ENCODE data around the gene CDC20B.
"Not testable (repeated sequence)": the region's sequence is repeated elsewhere in the genome, so short reads cannot be mapped to it uniquely, and the experiment has no call there.

CDC20B gene

DNA sequence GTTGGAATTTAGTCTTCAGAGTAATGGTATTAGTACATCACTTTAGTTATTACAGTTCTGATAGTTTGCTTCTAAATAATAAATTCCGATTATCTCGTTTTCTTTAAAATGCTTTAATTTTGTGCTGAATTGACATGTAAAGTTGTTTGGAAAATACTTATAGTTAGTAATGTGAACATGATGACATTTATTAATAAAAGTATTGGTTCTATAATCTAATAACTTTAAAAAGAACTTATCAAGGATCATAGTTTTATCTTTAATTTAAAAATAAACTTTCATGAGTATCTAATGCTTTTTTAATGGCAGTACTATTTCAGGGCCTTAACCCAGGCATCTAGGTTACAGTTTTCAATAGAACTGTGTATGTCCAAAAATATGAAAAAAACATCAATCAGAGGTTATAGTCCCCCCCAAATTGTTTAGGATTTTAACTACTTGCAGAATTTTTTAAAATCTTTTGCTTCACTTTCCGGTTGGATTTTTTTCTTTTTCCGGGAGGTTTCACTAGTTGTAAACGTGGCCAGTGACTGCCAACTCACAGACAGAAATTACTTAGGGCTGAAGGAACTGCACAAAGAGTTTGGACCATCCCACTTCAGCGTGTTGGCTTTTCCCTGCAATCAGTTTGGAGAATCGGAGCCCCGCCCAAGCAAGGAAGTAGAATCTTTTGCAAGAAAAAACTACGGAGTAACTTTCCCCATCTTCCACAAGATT lies 12.3 kb downstream of the CDC20B start:
- no peak for DNase-seq

- no peak for DNase-seq
Observed at GRCh38 chr5:55159763-55160492, 13.0 kb downstream of the CDC20B start, which contains the start of gene GPX8. GPX8 (plus strand) TSS chr5:55160171; CDS start chr5:55160193, 22 bp downstream.

DNA sequence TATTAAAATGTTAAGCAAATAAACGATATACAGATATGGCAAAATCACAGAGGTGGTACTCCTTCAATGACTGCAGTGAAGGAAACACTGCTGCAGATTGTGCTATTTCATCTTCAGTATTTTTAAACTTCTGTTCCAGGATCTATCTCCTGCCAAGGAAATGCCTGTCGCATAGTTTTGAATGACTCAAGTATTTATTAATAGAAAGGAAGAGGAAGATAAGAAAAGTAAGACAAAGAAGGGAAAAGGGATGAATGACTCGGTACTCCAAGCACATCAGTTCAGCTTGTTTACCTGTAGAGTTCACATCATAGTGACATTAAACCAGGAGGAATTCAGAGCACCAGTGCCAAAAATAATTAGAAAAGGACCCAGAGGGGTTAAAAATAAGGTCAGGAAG lies 18.1 kb downstream of the CDC20B start:
- no peak for DNase-seq

DNA sequence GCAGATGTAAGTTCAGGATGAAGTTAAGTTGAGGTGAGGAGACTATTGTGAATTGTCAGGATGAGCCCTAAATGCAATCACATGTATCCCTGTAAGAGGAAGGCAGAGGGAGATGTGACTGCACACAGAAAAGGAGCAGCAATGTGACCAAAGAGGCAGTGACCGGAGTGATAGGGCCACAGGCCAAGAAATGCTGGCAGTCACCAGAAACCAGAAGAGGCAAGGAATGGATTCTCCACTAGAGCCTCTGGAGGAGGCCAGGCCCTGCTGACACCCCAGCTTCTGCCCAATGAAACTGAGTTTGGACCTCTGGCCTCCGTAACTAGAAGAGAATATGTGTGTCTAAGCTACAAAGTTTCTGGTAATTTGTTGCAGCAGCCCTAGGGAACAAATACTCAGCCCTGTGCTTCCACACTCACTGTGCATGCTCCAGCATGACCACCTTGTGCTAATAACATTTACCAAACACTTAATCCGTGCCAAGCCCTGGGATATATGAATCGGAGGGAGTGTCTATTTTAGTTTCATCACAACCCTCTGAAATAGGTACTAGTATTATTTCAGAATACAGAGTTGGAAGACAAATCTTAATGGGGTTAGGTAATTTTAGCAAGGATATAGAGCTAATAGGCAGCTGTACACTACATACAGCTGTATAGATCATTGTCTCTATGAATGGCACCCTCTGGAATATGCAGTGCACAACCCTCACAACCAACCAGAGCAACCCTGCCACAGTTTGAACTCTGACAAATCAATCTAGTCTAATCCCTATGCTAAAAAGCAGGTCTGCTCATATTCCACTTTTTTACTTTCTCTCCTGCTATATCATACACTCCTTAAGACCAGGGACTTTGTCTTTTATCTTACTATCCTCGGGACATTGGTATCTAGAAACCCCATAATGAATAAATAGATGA lies 20.8 kb downstream of the CDC20B start:
- DNase-seq: no peak

- no peak for DNase-seq
Observed at GRCh38 chr5:55149308-55149795, 23.6 kb downstream of the CDC20B start.

- peak in 46 of 56 donors; percentile 1 to 79 (median 26) for DNase-seq
Observed at GRCh38 chr5:55146543-55147151, 26.3 kb downstream of the CDC20B start.

DNA sequence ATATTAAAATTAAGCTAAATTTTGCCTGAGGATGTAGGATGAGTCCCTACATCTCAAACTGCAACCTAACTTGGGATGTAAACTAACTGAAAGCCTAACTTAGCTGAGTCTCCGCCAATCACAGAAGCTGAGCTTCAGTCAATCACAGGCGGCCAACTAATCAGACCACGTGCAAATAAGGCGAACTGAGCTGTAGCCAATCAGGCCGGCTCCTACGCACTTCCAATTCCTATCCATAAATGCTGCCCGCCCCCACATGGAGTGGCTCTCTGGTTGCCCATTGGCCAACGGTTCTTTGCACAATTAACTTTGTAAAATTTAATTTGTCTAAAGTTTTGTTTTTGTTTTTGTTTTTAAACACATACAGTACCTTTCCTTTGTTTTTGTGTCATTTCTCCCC lies 26.9 kb downstream of the CDC20B start:
- no peak for DNase-seq

GRCh38 chr5:55143624-55144023 lies 29.4 kb downstream of the CDC20B start:
- no peak for DNase-seq

GRCh38 chr5:55141945-55142690 lies 30.9 kb downstream of the CDC20B start:
- no peak for DNase-seq

GRCh38 chr5:55140908-55141665 lies 31.9 kb downstream of the CDC20B start:
- DNase-seq: no peak

- no peak for DNase-seq
Observed at GRCh38 chr5:55136521-55136920, 36.5 kb downstream of the CDC20B start.

- DNase-seq: no peak
Observed at GRCh38 chr5:55134053-55134722, 38.8 kb downstream of the CDC20B start.

- no peak for DNase-seq
Observed at GRCh38 chr5:55123365-55123764, 49.6 kb downstream of the CDC20B start.

DNA sequence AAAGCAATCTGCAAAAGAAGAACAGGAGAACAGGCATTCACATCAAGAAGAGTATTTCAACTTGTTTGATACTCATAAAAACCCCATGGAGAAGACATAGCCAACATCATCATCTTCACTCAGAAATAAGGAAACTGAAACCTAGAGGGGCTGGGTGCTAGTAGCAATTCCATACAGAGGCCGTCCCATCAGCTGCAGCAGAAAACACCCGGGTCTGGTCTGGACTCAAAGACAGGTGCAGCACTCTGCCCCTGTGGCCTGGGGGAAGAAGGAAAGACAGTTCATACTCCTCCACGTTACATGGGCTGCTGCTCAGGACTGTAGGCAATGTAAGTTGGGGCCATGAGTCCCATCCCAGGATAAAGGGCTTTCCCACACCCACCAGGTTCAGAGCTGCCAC lies 58.9 kb downstream of the CDC20B start:
- DNase-seq: no peak

DNA sequence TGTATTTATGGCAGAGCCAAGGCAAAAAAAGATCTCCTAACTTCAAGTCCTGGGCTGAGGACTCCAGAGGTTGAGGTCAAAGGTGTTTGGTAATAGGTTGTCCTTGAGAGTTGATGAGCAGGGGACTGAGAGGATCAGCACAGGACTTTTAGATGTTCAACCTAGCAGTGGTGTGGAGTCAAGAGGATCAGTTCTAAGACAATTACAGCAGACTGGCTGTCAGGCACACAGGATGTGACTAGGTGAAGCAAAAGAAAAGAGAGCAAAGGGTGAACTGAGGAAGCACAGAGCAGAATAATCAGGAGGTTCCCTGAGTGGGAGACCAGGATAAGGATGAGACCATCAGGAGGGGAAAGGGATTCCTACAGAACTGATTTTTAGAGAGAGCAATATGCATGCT lies 59.6 kb downstream of the CDC20B start:
- DNase-seq: no peak

- DNase-seq: no peak
Observed at GRCh38 chr5:55110217-55110616, 62.8 kb downstream of the CDC20B start.

DNA sequence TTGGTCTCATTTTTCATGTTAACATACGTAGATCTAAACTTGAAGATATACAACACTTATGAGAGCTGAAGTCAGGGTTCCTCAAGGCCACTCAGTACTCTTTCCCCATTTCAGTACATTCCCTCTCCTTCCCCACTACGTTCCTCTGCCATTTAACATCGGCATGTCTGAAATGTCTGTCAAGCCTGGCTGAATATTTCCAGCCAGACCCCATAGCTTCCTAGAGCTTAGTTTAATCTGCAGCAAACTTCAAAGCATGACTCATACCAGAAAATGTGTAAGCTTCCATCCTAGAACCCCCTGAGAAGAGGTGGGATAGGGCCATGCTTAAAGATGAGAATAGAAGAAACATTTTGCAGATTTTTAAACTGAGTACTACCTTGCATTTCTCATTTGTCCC lies 64.3 kb downstream of the CDC20B start:
- no peak for DNase-seq

GRCh38 chr5:55105976-55106375 lies 67.0 kb downstream of the CDC20B start:
- not testable (repeated sequence) for DNase-seq

Data from amygdala (tissue), 56 donors.